Measurements from ENCODE around the gene ERAS.

ERAS gene, protein sequence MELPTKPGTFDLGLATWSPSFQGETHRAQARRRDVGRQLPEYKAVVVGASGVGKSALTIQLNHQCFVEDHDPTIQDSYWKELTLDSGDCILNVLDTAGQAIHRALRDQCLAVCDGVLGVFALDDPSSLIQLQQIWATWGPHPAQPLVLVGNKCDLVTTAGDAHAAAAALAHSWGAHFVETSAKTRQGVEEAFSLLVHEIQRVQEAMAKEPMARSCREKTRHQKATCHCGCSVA

DNA sequence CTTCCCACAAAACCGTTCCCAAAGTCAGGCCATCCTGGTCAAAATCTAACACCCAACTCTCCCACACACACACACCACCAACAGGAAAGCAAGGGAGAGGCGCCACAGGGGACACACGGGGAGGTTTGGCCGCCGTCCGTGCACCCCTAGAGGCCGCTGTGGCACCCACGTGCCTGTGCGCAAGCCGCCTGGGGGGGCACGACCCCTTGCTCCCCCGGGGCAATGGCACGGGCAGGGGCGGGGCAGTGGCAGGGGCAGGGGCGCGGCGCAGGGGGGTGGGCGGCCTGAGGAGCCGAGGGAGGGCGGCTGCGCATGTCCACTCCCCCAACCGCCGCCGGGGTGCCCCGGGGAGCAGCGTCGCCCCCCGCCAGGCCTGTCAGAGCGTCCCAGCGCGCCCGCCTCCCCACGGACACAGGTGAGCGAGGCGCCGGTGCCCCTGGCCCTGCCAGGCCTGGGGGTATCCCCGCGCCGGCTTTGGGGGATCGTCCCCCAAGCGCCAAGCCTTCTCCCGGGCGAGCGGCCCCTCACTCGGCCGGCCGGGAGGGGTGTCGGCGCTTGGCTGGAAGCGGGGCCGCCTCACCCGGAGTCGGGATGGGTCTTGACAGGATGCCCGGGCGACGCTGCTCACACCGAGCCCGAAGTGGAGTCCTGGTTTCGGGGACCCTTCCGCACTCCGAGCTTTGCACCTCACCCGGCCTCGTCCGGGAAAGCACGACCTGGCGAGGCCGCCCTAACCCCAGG, at the start of gene ERAS:
Gene ERAS, plus strand, starts transcription at position 379 of the 741 bp plus-strand sequence. CDS start 2,611 bp downstream, outside the sequence.
- peak; percentile 26 for DNase-seq

DNA sequence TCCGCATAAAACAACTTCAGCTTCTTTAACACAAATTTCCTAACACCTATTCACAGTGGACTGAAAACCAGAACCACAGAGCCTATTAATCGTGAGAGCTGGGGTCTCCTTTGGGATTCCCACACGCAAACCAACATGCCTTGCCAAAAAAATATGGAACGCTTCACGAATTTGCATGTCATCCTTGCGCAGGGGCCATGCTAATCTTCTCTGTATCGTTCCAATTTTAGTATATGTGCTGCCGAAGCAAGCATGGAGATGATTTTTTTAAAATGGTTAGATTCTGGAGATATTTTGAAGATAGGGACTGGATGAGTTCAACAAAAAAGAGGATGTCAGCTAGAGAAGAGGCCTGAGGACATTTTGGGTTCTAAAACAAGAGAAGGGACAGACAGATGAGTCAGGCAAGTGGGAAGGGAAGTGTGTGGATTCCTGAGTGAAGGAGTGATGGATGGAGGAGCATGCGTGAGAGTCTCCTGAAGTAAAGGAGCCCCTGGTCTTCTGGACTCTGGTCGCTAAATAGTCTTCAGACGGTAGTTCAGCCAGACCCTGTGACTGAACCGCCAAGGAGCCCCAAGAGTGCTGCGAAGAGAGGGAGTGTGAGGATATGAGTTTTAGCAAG, 49.4 kb upstream of the ERAS start:
- DNase-seq = no peak

DNA sequence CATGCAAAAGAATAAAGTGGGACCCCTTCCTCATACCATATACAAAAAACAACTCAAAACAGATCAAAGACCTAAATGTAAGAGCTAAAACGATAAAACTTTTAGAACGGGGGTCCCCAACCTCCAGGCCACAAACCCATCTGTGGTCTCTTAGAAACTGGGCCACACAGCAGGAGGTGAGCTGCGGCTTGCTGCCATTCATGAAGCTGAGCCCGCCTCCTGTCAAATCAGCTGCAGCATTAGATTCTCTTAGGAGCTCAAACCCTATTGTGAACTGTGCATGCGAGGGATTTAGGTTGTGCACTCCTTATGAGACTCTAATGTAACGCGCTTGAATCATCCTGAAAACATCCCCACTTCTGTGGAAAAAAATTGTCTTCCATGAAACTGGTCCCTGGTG, 46.9 kb upstream of the ERAS start:
- no peak for DNase-seq

DNA sequence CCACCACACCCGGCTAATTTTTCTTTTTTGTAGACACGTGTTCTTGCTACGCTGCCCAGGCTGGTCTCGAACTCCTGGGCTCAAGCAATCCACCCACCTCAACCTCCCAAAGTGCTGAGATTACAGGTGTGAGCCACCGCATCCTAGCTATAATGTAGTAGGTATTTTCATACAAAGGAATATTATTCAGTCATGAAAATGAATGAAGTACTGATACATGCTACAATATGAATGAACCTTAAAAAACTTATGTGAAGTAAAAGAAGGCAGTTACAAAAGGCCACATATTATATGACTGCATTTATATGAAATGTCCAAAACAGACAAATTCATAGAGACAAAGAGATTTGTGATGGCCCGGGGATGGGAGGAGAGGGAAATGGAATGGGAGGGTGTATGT, 44.6 kb upstream of the ERAS start:
- no peak for DNase-seq

DNA sequence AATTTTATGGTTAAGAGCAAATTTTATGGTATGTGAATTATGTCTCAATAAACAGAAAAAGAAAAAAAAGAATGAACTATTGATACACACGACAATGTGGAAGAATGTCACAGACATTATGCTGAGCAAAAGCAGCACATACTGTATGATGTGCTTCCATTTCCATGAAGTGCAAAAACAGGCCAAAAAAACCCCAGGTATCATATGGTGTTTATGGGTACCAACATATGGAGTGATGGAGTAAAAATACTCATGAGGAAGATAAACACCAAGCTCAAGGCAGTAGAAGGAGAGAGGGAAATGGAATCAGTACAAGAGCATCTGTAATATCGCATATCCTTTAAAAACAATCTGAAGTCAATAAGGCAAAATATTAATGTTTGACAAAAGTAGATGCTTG, 44.1 kb upstream of the ERAS start:
- DNase-seq = no peak

DNA sequence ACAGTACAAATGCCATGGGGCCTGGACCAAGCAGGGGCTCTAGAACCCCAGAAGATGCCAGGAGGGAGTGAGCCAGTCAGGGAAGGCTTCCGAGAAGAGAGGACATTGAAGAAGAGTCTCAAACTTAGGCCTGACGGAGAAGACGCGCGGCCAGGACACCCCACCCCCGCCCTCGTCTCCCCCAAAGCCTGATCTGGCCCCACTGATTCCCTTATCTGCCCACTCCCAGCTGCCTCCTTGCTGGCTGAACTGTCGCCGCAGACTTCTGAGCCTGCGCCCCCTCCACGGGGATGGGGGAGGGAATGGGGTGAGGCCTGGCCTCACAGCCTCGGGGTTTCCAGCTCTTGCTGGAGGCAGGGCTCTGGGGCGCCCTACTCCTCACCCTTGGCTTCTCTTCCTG, 43.5 kb upstream of the ERAS start:
- no peak for DNase-seq

DNA sequence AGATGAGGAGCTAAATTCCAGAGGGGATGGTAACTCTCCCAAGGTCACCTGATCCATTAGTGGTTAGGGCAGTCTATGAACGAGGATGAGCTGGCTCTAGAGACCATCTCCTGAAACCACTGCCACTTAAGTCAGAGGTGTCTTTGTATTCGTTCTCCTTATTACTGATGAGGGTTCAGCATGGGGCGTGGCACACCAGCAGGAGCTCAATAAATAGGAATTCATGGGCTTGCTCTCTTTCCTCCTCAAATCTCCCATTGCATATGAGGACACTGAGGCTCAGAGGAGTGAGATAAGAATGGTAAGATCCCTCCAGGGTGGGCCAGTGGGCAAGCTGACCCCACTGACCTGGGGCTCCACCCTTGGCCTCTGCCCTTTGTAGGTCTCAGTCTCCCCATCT, 41.6 kb upstream of the ERAS start:
- DNase-seq = no peak

DNA sequence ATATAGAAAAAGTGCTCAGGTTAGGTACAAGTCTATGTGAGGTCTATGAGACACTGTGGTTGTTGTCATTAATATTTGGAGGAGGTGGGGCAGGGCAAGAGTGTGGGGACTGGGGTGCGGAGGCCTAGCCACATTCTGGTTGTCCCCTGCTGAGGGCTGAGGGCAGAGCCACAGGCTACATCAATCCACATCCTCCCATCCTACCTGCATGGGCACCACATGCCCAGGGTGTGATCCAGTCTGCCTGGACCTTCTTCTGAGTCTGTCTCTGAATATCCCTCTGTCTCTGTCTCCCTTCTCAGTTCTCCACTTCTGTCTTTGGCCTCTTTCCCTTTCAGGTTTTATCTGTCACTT, 41.1 kb upstream of the ERAS start:
- no peak for DNase-seq

DNA sequence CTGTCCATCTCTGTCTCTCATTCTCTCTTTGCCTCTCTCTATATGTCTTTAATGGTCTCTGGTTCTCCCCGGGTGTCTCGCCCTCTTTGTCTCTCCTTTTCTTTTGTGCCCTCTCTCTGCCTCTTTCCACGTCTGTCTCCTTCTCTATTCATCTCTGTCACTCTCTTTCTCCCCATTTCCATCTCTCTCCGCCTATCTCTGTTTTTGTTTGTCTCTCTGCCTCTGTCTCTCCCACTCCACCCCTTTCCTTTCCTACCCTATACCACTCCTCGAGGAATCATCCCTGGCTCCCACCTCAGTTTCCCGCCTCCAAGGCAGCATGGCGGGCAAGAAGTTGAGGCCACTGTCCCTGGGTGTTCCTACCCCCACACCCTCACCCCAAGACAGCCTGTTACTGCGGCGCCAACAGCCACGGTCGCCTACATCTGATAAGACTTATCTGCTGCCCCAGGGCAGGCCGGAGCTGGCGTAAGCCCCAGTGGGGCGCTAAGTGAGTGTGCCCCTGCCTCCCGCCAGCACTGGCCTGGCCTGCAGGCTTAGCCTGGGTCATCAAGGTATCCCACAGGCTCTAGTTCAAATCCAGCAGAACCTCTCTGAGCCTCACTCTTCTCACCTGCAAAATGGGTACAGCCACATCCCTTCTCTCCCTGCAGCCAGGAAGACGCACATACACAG, 40.6 kb upstream of the ERAS start:
- DNase-seq = no peak

DNA sequence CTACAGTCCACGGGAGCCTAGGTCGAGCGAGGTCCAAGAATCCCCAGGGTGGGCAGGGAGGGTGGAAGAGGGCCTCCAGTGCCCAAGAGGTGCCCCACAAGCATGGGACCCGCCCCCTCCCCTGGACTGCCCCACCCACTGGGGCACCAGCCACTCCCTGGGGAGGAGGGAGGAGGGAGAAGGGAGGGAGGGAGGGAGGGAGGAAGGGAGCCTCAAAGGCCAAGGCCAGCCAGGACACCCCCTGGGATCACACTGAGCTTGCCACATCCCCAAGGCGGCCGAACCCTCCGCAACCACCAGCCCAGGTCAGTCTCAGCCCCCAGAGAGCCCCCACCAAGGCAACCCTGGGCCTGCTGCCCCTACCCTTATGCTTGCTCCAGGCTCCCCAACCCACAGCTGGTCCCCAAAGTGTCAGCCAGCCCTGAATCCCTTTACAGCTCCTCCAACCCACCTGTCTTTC, 39.9 kb upstream of the ERAS start, which contains the start of gene GATA1:
Gene GATA1, plus strand, starts transcription at position 250 of the 460 bp plus-strand sequence. CDS start 4,520 bp downstream, outside the sequence.
- no peak for DNase-seq

DNA sequence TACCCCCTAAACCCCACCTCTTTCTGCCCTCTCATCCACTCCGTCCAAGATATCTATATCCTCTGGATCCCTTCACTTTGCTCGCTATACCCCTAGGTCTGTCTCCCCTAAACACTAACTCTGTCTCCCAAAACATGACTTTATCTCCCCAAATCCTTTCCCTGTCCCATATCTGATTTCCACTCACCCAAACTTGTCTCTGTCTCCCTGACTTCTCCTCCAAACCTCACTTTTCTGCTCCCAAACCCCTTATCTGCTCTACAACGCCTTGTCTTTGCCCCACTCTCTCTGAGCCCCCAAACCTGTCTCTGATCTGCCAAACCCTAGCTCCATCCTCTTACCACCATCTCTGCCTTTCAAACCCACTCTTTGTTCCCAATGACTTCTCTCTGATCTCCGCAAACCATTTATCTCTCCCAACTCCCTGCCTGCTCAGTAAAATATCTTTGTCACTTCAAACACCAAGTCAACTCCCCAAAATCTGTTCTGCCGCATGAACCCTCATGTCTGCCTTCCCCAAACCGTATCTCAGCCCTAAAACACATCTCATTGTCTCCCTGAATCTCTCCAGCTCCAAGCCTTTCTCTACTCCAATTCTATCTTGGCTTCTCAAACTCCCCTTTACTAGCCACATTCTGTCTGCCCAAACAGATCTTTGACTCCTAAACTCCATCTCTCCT, 39.3 kb upstream of the ERAS start:
- no peak for DNase-seq

DNA sequence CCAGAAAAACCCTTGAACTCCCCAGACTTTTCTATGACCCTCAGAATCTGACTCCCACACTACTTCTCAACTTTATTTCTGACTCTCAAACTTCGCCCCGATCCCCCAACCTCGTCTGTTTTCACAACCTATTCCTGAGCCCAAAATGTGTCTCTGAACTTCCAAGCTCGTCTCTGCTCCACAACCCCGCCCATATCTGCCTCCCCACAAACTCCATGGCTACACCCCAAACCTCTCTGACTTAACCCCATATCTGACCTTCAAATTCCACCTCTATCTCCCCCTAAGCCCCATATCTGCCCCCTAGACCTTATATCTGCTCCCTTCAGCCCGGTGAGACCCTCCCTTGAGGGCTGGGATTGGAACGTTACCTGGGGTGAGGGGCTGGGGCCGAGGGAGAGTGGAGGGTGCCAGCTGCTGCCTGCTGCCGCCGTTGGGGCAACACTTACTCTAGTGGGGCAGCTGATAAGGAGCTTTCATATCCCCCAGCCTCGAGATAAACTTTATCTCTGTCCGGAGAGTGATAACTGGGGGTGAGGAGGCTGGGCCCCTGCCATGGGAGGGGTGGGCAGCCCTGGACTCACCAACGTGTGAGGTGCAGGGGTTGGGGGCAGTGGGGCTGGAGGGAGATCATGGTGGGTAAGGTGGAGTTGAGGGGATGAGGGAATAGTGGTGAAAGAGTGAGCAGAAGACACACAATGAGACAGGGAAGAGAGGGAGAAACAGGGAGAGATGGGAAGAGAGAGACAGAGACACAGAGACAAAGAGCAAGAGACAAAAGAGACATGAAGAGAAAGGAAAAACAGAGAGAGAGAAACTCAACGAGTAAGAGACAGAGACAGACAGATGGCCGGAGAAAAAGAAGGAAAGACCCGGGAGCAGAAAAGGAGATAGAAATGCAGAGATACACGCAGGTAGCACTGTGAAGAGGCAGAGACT, 38.5 kb upstream of the ERAS start:
- DNase-seq = no peak

DNA sequence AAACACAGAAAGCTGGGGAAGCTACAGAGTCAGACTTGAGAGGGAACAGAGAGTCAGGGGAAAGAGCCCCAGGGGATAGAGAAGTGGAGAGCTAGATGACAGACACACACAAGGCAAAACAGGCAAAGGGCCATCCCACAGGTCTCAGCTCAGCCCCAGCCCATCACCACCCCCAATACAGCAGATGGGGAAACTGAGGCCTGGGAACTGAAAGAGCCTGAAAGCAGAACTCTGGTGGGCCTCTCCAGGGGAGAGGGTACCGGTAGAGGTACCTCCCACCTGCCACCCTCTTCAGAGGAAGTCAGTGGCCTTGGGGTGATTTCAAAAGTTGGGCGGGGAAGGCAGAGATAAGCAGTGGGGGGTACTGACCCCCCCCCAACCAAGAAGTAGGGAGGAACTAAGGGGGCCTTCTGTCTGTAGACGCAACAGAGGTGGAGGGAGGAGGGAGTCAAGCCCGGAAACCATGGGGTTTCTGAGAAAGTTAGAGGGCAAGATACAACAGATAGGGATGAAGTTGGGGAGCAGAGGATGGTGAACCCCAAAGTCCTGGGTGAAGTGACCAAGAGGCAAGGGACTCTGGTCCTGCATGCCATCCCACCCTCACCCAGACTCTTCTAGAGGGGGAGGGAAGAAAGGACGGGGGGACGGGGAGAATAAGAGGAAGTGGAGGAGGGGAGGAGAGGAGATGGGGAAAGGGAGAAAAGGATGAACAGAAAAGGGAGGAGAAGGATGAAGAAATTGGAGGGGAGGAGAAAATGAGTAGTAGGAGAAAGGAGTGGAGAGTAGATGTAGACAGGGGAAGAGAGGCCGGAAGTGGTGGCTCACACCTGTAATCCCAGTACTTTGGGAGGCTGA, 36.7 kb upstream of the ERAS start:
- no peak for DNase-seq

DNA sequence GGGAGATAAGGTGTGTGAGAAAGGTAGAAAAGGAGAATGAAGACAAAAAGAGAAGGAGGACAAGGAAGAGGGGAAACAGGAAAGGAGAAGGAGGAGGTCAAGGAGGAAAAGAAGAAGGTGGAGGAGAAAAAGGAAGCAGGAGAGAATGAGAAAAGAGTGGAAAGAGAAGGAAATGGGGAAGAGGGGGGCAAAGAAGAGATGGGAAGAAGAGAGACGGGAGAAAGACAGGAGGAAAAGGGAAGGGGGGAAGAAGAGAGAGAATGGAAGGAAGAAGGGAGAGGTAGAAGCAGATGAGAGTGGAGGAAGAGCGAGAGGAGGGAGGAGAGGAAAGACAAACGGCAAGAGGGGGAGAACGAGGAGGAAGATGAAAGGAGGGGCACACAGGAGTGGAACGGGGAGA, 35.8 kb upstream of the ERAS start:
- DNase-seq = no peak

DNA sequence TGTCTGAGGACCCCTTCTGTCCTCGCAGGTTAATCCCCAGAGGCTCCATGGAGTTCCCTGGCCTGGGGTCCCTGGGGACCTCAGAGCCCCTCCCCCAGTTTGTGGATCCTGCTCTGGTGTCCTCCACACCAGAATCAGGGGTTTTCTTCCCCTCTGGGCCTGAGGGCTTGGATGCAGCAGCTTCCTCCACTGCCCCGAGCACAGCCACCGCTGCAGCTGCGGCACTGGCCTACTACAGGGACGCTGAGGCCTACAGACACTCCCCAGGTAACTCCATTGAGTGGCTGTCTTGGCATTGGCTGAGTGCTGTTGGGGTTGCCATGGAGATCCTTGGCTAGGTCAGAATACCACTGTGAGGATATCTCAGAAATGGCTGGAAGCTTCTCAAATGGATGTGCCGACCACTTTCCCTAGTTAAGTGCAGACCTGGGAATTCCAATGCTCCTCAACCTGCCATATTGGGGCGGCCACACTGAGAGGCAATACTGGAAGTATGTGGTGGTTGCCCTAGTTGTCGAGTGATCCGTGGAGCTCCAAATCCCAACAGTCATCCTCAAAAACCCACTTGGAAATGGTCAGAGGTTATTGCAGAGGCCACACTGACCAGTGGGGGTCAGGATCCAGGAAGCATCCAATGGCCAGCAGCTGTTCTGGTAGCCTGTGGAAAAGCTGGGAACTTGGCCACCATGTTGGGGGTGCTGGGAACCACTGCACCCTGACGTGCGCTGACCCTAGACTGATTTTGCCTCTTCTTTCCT, 35.1 kb upstream of the ERAS start:
- no peak for DNase-seq

DNA sequence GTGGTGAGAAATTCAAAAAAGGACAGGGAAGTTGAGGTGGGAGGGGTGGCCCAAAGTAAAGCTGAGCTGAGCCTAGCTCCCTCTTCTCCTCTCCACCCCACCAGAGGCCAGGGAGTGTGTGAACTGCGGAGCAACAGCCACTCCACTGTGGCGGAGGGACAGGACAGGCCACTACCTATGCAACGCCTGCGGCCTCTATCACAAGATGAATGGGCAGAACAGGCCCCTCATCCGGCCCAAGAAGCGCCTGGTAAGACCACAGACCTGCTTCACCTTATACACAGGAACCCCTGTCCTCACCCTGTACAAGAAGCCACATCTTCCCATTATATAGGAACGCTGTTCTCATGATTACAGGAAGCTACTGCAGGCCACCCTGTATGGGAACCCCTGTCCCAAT, 34.1 kb upstream of the ERAS start:
- DNase-seq = no peak

DNA sequence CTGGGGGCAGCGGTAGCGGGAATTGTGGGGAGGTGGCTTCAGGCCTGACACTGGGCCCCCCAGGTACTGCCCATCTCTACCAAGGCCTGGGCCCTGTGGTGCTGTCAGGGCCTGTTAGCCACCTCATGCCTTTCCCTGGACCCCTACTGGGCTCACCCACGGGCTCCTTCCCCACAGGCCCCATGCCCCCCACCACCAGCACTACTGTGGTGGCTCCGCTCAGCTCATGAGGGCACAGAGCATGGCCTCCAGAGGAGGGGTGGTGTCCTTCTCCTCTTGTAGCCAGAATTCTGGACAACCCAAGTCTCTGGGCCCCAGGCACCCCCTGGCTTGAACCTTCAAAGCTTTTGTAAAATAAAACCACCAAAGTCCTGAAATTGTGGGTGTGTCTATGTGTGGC, 32.4 kb upstream of the ERAS start:
- DNase-seq = no peak

DNA sequence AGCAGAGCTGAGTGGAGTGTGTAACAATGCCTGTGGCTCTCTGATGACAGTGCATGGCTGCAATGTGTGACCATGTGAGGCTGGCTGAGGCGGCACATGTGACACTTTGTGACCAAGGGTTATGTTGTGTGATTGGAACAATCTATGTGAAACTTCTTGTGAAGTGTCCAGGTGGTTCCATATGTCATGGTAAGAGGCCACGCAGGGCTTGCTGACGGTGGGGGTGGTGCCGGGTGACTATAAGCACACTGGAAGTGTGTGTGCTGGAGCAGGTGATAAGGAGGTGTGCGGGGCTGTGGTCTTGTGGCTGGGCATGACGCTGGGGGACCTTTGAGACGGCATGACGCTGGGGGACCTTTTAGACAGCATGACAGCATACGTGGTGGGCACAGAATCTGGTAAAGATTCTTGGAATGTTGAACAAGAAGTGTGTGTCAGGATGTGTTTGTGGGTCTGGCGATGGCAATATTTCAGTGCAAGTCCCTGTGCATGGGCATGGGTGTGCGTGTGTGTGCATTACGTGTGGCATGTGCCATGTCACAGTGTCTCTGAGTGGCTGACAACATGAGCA, 31.9 kb upstream of the ERAS start:
- DNase-seq = no peak

DNA sequence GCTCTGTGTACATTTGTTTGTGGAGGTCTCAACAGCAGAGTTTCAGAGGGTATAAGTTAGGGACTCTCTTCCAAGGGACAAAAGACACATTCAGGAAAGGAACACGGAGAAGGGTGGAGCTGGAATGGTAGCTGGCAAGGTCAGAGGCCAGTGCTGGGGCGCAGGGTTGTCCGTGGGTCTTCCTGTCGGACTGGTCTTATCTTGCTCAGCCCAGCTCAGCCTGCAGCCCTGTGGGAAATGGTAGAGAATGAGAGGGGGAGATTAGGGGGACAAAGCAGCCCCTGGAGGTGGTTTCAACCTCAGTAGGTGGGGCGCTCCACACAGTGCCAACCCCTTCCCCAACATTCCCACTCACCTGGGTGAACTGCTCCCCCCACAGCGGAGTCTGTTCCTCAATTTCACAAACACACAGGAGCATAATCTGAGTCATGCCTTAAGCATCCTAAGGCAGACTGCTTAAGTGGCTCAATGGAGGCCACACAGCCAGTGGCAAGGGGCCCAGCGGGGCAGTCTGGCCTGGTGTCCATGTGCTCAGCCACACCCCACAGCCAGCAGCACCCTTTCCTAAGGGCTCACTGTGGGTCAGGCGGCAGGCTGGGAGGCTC, 31.3 kb upstream of the ERAS start:
- no peak for DNase-seq
